NCI-H748 (cell line): Measurements from ENCODE around the gene TBC1D23.
"Not testable (repeated sequence)": the region's sequence is repeated elsewhere in the genome, so short reads cannot be mapped to it uniquely, and the experiment has no call there.

Experiments used
- DNase-seq: peaks from one replicate; lab custom pipeline; 2025; ENCODE audit not compliant: unreplicated experiment; lab: John Stamatoyannopoulos, UW

TBC1D23 gene

GRCh38 chr3:100295089-100295488 is 34.3 kb downstream of the TBC1D23 start:
- DNase-seq = no peak

GRCh38 chr3:100297784-100298183 is 37.0 kb downstream of the TBC1D23 start:
- no peak for DNase-seq

GRCh38 chr3:100299016-100299415 is 38.2 kb downstream of the TBC1D23 start:
- DNase-seq = no peak

- DNase-seq = no peak
Observed at GRCh38 chr3:100306695-100307094, 45.9 kb downstream of the TBC1D23 start.

GRCh38 chr3:100310355-100310965 is 49.7 kb downstream of the TBC1D23 start:
- DNase-seq = no peak

- DNase-seq = no peak
Observed at GRCh38 chr3:100311011-100311410, 50.2 kb downstream of the TBC1D23 start.

GRCh38 chr3:100316641-100317069 is 55.9 kb downstream of the TBC1D23 start:
- peak; percentile 24 for DNase-seq

GRCh38 chr3:100317912-100318311 is 57.1 kb downstream of the TBC1D23 start:
- no peak for DNase-seq

GRCh38 chr3:100319951-100320350 is 59.2 kb downstream of the TBC1D23 start:
- DNase-seq = no peak

- DNase-seq = no peak
Observed at GRCh38 chr3:100324044-100324443, 63.3 kb downstream of the TBC1D23 start.

GRCh38 chr3:100325827-100326226 is 65.0 kb downstream of the TBC1D23 start:
- DNase-seq = no peak

- DNase-seq = not testable (repeated sequence)
Observed at GRCh38 chr3:100327377-100327776, 66.6 kb downstream of the TBC1D23 start.

- no peak for DNase-seq
Observed at GRCh38 chr3:100329800-100330489, 69.2 kb downstream of the TBC1D23 start.

GRCh38 chr3:100330651-100331050 is 69.9 kb downstream of the TBC1D23 start:
- no peak for DNase-seq

GRCh38 chr3:100331660-100332059 is 70.9 kb downstream of the TBC1D23 start:
- DNase-seq = no peak

GRCh38 chr3:100333051-100333450 is 72.3 kb downstream of the TBC1D23 start:
- no peak for DNase-seq

- DNase-seq = no peak
Observed at GRCh38 chr3:100333970-100334487, 73.2 kb downstream of the TBC1D23 start.

GRCh38 chr3:100334488-100335351 is 73.9 kb downstream of the TBC1D23 start, which contains the start of gene NIT2:
Gene NIT2 (plus strand): TSS chr3:100334757. CDS start chr3:100334792, 35 bp downstream.
- DNase-seq = peak; percentile 85

GRCh38 chr3:100335434-100335833 is 74.6 kb downstream of the TBC1D23 start:
- DNase-seq = peak; percentile 58

GRCh38 chr3:100336229-100336628 is 75.4 kb downstream of the TBC1D23 start:
- not testable (repeated sequence) for DNase-seq

GRCh38 chr3:100338911-100339310 is 78.1 kb downstream of the TBC1D23 start:
- DNase-seq = peak; percentile 8
